Ectodermal cell (in vitro differentiated cells): ENCODE results near the gene SYK.

Source experiments
- H3K27ac ChIP-seq: 2 replicates; pipeline ENCODE4 v1.7.0; 2013; ENCODE audit warnings: mild to moderate bottlenecking, low read depth, low read length; ENCODE audit not compliant: insufficient read depth, poor library complexity, severe bottlenecking
- H3K27me3 ChIP-seq: 2 replicates; pipeline ENCODE4 v1.7.0; 2013; ENCODE audit warnings: mild to moderate bottlenecking, low read length; ENCODE audit not compliant: insufficient read depth, control insufficient read depth, poor library complexity, severe bottlenecking
- H3K36me3 ChIP-seq: one replicate; pipeline ENCODE4 v1.7.0; 2013; ENCODE audit warnings: low read length; ENCODE audit not compliant: control insufficient read depth, insufficient read depth
- H3K4me1 ChIP-seq: one replicate; pipeline ENCODE4 v1.7.0; 2013; ENCODE audit warnings: low read length; ENCODE audit not compliant: control insufficient read depth, insufficient read depth
- H3K4me3 ChIP-seq: 2 replicates; pipeline ENCODE4 v1.7.0; 2013; ENCODE audit warnings: low read depth, low read length, control low read depth; ENCODE audit not compliant: insufficient read depth
- H3K9me3 ChIP-seq: 2 replicates; pipeline ENCODE4 v1.7.0; 2013; ENCODE audit warnings: mild to moderate bottlenecking, low read length, moderate library complexity; ENCODE audit not compliant: control insufficient read depth
- whole genome bisulfite sequencing, 2 experiments: methylation state at CpG; one replicate each; pipeline ENCODE4 v1.1.7; 2013; ENCODE audit warnings: missing lambda C conversion rate in 2 of 2; 5-methylcytosine and 5-hydroxymethylcytosine counted together

SYK gene

GRCh38 chr9:90909225-90909624, 107.6 kb downstream of the SYK start:
- no peak overlapping the region for H3K27ac ChIP-seq
- WGBS, 2 experiments, result 92 to 93% methylated on average over 3 to 4 of the region's 4 CpGs
- H3K4me1 ChIP-seq, result no peaks in the 10 kb centered on the region
- H3K36me3 ChIP-seq, result no peaks in the 10 kb centered on the region
- H3K9me3 ChIP-seq, result peaks cover 2% of the 10 kb centered on the region
- H3K27me3 ChIP-seq, result no peaks in the 10 kb centered on the region
- H3K4me3 ChIP-seq, result no peak overlapping the region

GRCh38 chr9:90909747-90910283, 108.2 kb downstream of the SYK start:
- Histone ChIP-seq H3K27me3 (no peaks in the 10 kb centered on the region), H3K27ac (no peak overlapping the region), H3K4me1 (no peaks in the 10 kb centered on the region), H3K4me3 (no peak overlapping the region), H3K36me3 (no peaks in the 10 kb centered on the region), H3K9me3 (peaks cover 2% of the 10 kb centered on the region)
- 90 to 92% methylated on average over 3 of the region's 3 CpGs for WGBS, 2 experiments

- no peaks in the 10 kb centered on the region for H3K27me3 ChIP-seq
- 92 to 95% methylated on average over 14 of the region's 14 CpGs for WGBS, 2 experiments
- H3K27ac ChIP-seq, result no peak overlapping the region
- no peaks in the 10 kb centered on the region for H3K36me3 ChIP-seq
- no peak overlapping the region for H3K4me3 ChIP-seq
- no peaks in the 10 kb centered on the region for H3K4me1 ChIP-seq
- H3K9me3 ChIP-seq, result no peaks in the 10 kb centered on the region
These were observed 112.6 kb downstream of the SYK start for GRCh38 chr9:90914196-90914595.

- 16% methylated on average over 7 of the region's 7 CpGs for WGBS, 2 experiments
- H3K27ac ChIP-seq, result no peak overlapping the region
- H3K4me3 ChIP-seq, result no peak overlapping the region
- H3K9me3 ChIP-seq, result no peaks in the 10 kb centered on the region
- no peaks in the 10 kb centered on the region for H3K36me3 ChIP-seq
- H3K4me1 ChIP-seq, result no peaks in the 10 kb centered on the region
- no peaks in the 10 kb centered on the region for H3K27me3 ChIP-seq
These were observed 113.4 kb downstream of the SYK start for GRCh38 chr9:90914868-90915483.

- no peak overlapping the region for H3K4me3 ChIP-seq
- H3K4me1 ChIP-seq, result no peaks in the 10 kb centered on the region
- no peaks in the 10 kb centered on the region for H3K27me3 ChIP-seq
- H3K36me3 ChIP-seq, result no peaks in the 10 kb centered on the region
- H3K9me3 ChIP-seq, result no peaks in the 10 kb centered on the region
- H3K27ac ChIP-seq, result no peak overlapping the region
- 68 to 81% methylated on average over 5 to 6 of the region's 6 CpGs for WGBS, 2 experiments
These were observed 114.1 kb downstream of the SYK start for GRCh38 chr9:90915693-90916092.

GRCh38 chr9:90916147-90916734, 114.6 kb downstream of the SYK start:
- Histone ChIP-seq H3K27me3 (no peaks in the 10 kb centered on the region), H3K9me3 (no peaks in the 10 kb centered on the region), H3K36me3 (no peaks in the 10 kb centered on the region), H3K27ac (no peak overlapping the region), H3K4me3 (no peak overlapping the region), H3K4me1 (no peaks in the 10 kb centered on the region)
- 94 to 95% methylated on average over 11 of the region's 11 CpGs for WGBS, 2 experiments

DNA sequence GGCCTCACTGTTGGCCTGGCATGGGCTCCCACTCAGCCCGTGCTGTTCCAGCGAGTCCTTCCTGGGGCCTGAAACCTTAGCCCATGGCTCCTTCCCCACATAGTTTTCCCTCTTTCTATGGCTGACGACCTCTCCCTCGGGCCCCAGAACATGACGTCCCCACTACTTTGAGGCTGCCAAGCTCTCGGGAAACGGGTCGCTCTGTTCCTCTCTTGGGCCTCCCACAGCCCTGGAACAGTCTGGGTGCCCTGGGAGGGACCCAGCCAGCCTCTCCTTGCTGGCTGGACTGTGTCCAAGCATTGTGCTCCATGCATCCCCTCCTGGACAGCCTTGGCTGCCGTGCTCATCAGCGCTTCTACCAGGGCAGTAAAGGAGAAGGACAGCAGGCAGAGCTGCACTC, 118.3 kb downstream of the SYK start:
- Histone ChIP-seq H3K36me3 (no peaks in the 10 kb centered on the region), H3K4me1 (no peaks in the 10 kb centered on the region), H3K4me3 (no peak overlapping the region), H3K9me3 (no peaks in the 10 kb centered on the region), H3K27ac (no peak overlapping the region), H3K27me3 (no peaks in the 10 kb centered on the region)
- 93 to 94% methylated on average over 10 of the region's 10 CpGs for WGBS, 2 experiments

DNA sequence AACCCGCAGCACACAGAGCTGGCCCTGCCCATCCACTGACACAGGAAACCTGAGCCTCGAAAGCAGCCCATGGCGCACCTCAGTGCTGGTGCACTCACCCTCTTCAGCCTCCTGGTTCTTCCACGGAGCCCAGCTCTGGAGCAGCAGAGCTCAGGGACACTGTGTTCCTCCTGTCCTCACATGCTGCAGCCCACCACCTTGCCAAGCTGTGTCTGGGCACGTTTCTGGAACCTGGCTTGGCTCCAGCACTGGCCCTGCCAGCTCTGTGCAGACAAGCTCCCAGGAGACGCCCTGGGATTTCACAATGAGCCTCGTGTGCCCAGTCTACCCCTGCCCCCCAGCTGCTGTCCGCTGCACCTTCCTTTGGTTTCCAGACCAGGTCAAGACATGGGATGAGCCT, 119.5 kb downstream of the SYK start:
- Histone ChIP-seq H3K4me1 (no peaks in the 10 kb centered on the region), H3K36me3 (no peaks in the 10 kb centered on the region), H3K27ac (no peak overlapping the region), H3K4me3 (no peak overlapping the region), H3K27me3 (no peaks in the 10 kb centered on the region), H3K9me3 (no peaks in the 10 kb centered on the region)
- WGBS, 2 experiments, result 91 to 92% methylated on average over 8 of the region's 8 CpGs

GRCh38 chr9:90921969-90922368, 120.3 kb downstream of the SYK start:
- no peaks in the 10 kb centered on the region for H3K9me3 ChIP-seq
- no peaks in the 10 kb centered on the region for H3K36me3 ChIP-seq
- H3K27me3 ChIP-seq, result no peaks in the 10 kb centered on the region
- no peak overlapping the region for H3K4me3 ChIP-seq
- no peaks in the 10 kb centered on the region for H3K4me1 ChIP-seq
- no peak overlapping the region for H3K27ac ChIP-seq
- 96% methylated on average over 7 of the region's 7 CpGs for WGBS, 2 experiments

- H3K36me3 ChIP-seq, result no peaks in the 10 kb centered on the region
- H3K9me3 ChIP-seq, result no peaks in the 10 kb centered on the region
- H3K27ac ChIP-seq, result no peak overlapping the region
- H3K4me1 ChIP-seq, result no peaks in the 10 kb centered on the region
- WGBS, 2 experiments, result 92 to 98% methylated on average over 2 of the region's 2 CpGs
- H3K27me3 ChIP-seq, result no peaks in the 10 kb centered on the region
- no peak overlapping the region for H3K4me3 ChIP-seq
These were observed 124.1 kb downstream of the SYK start for GRCh38 chr9:90925581-90926257.
